GM11168 (cell line): ENCODE data around the gene CASP7.

Source experiments
- in situ Hi-C: fragments of 300-500 bp; cut with MboI; formaldehyde crosslinking; loops from one replicate; pipeline ENCODE4 v1.12.0; 2022; ENCODE audit warnings: low sequenced_read_pairs; ENCODE audit not compliant: unreplicated experiment

CASP7 gene

DNA sequence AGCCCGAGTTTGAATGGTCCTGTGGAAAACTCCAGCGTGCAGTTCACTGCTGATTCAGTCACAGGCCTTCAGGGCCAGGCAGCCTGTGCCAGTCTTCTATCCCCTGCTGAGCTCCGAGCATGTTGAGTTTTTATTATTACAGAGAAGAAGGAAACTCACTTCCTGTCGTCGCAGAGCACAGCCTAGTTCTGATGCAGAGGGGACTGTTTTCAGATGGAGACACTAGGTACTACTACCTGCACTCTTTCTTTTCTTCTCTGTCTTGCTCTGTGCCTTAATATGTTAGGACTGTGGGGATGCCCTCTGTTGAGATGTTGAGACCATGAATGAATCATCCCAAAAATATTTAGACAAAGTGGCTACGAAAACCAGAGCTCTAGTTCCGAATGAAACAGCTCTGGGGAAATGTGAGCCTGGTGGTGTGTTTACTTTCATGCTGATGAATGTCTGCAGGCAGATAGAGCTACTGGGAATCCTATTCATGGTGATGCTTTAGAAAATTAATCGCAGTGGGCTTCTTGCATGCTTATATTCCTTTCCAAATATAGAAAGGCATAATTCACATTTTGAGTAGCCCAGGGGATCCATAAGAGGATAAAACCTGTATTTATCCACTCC, 29.6 kb downstream of the CASP7 start:
- in situ Hi-C loops: loop anchor here (10.0 kb wide), 1 partner anchor 395 kb away; no protein-coding TSS in a partner anchor

DNA sequence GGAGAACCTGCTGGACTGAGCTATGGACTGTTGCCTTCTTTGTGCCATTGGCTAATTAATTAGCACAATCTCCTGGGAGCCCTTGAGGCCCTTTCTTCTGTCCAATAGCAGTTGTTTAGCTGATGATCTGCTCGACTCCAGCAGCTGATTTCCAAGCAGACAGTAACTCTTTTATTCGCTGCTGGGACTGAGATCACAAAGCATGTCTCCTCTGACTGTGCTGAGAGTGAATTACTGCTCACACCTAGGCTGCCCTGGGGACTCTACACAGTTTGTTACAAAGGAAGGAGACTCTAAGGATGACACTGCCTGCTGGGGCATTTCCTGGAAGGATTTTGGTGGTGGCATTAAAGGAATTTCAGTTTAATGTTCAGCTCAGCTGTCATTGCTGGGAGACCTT, 31.4 kb downstream of the CASP7 start:
- in situ Hi-C loops: no loop called here

- in situ Hi-C loops: no loop called here
These were observed 32.3 kb downstream of the CASP7 start for GRCh38 chr10:113712024-113712423.

DNA sequence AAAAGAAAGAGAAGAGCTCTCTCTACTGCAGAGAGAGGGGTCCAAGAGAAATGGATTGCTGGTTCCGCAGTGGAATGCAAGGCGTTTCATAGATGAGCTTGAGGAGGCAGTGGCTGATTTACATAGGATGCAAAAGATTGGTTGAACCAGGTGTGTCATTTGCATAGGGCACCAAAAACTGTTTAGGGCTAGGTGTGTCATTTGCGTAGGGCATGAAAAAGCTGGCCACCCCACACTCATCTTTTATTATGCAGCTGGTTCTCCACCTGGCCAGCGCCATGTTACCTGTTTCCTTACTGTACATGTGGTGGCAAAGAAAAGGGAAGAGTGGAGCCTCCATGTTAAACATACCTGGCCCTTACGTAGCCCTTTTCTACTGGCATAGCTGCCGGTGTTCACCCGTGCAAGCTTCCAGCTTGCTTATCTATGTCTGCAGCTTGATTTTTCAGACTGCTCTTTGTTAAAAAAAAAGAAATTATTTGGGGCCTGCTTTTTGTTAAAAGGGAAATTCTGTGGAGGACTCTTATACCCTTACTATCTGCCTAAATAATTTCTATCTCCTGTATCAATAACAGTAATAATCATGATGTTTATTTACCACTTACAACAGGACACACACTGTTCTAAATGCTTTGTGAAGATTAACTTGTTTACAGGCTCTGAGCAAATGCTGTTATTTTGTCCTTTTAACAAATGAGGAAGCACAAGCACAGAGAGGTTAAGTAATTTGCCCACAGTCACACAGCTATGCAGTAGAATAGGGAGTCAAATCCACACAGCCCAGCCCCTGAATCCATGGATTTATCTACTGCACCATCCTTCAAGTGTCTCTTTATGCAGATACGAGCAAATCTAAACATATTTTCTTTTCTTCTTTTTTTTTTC, 33.3 kb downstream of the CASP7 start:
- in situ Hi-C loops: no loop called here

GRCh38 chr10:113713640-113713982, 33.9 kb downstream of the CASP7 start:
- in situ Hi-C loops: no loop called here

DNA sequence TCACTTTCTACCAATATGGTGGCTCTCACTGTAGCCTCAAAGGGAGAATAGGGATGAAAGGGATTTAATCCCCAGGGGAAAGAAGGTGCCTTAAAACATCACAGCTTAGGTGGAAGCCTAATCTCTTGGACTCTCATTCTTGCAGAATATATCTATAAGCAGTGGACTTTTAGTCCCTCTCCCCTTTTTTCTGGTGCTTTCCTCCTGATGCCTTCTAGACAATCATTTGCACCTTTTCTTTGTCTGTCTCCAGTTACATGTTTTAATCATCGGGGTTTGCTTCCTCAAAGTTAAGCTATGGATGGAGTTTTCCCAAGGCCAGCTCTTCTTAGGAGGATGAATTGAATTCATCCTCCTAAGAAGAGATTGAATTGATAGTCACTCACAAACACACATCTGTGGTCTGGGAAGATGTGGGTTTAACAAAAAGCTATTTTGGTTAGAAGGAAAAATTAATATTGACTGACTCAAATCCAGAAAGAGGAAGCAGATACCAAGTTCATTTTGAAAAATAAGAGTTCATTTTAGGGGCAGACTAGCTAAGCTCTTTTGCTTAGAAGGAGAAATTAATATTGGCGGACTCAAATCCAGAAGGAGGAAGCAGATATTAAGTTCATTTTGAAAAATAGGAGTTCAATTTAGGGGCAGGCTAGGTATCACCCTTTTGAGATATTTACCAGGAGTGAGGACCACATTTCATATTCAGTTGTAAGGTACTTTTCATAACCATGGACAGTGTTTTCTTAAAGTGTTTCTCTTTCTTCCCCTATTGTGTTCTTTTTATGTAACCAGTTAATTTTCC, 36.6 kb downstream of the CASP7 start:
- in situ Hi-C loops: no loop called here

DNA sequence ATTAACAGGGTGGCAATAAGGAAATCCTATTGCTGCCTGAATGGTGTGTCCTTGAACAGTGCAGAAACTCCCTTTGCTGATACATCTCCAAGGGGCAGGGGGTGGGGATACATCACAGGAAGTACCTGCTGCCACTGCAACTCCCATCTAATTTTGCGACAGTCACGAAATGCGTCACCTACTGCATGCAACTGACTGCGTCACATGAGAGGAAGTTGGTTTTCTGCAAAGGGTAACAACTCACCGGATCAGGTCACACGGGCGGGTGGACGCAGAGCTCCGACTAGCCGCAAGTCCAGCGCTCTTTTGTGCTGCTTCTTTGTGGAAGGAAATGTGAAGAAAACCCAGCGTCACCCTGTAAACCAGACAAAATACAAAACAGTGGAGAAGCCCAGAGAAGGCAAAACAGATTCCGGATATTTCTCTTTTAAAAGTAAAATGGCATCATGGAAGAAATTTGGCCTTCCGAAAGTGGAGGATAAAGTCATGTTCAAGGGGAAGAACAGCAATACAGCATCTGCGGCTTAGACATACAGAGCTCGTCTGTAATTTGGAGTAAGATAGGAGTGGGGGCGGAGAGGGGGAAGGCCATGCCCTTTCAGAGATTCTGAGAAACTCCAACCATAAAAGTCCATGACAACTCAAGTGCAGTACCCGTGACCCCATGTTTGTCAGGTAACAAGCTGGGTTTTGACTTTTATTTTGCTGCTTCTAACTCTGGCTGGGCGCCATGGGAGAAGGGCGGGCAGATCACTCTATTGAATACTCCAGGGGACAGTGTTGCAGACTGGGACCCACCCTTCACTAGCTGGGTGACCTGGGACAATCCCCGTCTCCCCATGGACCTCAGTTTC, 39.5 kb downstream of the CASP7 start:
- in situ Hi-C loops: no loop called here

GRCh38 chr10:113720386-113720785, 40.7 kb downstream of the CASP7 start:
- in situ Hi-C loops: no loop called here

- in situ Hi-C loops: no loop called here
These were observed 52.6 kb downstream of the CASP7 start for GRCh38 chr10:113732160-113732881.

GRCh38 chr10:113732966-113733365, 53.3 kb downstream of the CASP7 start:
- in situ Hi-C loops: no loop called here

DNA sequence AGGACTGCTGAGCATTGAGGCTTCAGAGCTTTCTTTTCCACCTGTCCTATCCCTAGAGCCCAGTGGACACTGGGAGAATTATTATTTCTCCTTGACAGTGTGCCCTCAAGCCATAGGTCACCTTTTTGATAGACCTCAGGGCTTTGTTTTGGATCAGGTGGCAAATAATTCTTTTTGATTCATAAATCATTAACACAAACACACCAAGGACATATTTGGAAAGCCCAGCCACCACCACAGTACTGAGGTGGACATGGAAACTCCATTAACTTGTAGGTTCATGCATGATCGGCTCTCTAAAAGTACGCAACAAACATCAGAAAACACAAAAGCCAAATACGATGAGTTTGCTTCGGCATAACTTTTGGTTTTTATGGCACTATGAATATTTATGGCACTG, 53.9 kb downstream of the CASP7 start:
- in situ Hi-C loops: no loop called here

DNA sequence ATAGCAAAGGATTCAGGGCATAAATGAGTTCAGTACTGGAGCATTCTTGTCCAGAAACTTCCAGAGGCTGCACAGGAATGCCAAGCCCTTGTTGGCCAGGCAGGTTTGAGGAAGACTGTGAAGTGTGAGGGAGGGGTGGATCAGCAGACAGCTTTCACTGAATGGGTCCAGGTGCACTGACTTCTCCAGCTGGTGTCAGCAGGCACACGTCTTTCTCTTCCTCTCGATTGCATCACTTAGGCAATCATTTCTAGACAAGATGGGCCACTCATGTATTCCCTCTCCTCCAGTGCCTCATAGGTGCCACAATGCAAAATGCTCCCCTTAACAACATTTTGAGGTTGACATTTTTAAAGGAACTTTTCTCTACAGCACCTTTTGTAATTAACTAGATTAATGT, 56.2 kb downstream of the CASP7 start:
- in situ Hi-C loops: no loop called here

GRCh38 chr10:113736576-113736975, 56.9 kb downstream of the CASP7 start:
- in situ Hi-C loops: no loop called here

DNA sequence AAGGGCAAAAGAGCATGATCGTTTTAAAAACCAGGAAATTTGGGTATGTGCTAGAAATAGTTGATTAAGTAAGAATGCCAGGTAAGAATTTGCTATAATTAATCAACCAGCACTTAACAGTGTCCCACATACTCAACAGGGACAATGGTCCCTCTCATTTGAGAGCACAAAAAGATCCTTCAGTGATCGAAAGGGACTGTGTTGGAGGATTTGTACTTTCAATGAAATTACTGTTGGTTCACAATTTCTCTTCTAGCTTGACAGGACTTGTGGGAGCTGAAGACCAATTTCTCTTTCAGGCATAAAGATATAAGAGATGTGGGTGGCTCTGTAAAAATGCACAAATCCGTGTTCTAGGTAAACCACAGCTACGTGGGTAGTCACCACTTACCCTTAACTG, 59.3 kb downstream of the CASP7 start:
- in situ Hi-C loops: no loop called here

GRCh38 chr10:113739577-113739976, 59.9 kb downstream of the CASP7 start:
- in situ Hi-C loops: no loop called here

- in situ Hi-C loops: no loop called here
These were observed 61.1 kb downstream of the CASP7 start for GRCh38 chr10:113740850-113741249.

- in situ Hi-C loops: no loop called here
These were observed 62.8 kb downstream of the CASP7 start for GRCh38 chr10:113742466-113742865.

DNA sequence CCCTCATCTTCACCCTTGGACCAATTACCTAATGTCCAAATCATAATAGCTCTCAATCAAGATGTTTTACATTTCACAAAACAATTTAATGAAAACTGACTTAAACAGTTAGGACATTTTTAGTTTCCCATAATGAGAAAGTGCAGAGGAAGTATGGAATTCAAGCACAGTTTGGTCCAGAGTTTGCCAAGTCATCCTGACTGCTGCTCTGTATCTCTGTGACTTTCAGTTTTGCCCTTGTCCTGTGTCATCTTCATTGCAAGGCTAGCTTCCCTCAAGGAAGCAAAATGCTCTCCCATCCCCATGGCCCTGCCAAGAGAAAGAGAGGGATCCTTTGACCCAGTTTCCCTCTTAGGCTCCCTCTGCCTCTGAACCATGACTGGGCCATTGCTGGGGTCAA, 63.9 kb downstream of the CASP7 start:
- in situ Hi-C loops: no loop called here

- in situ Hi-C loops: no loop called here
These were observed 65.7 kb downstream of the CASP7 start for GRCh38 chr10:113745374-113745773.
